GM19238 (cell line): ENCODE results near the gene AHSG.

ENCODE experiments used
- DNase-seq: peaks from one replicate; pipeline ENCODE4 v3.0.0; 2011; ENCODE audit warnings: low spot score; ENCODE audit not compliant: insufficient read length

AHSG gene

DNA sequence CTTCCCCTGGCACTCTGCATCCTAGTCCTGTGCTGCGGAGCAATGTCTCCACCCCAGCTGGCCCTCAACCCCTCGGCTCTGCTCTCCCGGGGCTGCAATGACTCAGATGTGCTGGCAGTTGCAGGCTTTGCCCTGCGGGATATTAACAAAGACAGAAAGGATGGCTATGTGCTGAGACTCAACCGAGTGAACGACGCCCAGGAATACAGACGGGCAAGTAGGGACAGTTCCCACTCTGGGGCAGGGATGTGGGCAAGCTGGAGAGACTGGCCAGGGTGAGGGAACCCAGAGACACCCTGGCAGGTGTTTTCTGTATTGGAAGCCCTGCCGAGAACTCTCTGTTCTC is 27.6 kb downstream of the AHSG start:
- no peak for DNase-seq

- no peak for DNase-seq
Measured at GRCh38 chr3:186640929-186641328, 28.1 kb downstream of the AHSG start.

DNA sequence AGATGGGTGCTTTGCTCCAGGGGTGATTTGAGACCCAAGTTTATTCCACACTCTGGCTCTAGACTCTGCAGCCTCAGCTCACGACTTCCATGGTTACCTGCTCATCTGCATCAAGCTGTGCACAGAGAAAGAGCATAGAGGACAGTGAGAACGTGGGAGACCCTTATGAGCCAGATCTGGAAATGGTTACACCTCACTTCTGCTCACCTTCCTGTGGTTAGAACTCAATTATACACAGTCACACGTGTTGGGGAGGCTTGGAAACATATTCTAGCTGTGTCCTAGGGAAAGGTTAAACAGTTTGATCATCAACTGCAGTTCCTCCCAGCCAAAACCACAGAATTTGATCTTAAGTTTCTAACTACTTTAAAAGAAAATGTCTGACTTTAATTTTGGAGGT is 29.2 kb downstream of the AHSG start:
- DNase-seq: no peak

- no peak for DNase-seq
Measured at GRCh38 chr3:186643493-186643892, 30.6 kb downstream of the AHSG start.

DNA sequence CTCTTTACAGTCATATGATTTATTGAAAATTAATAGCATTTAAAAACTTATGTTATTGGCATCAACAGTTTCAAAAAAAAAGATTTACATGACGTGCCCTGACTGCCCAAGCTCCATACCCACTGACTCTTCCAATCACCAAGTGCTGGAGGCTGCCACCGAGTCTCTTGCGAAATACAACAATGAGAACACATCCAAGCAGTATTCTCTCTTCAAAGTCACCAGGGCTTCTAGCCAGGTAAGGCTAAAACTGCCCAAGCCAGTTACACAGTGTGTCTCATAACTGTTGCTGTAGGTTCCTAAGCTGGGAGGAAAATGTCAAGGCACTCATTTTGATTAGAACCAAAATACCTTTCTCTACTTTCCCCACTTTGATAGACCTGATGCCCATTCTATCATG is 31.8 kb downstream of the AHSG start:
- no peak for DNase-seq

DNA sequence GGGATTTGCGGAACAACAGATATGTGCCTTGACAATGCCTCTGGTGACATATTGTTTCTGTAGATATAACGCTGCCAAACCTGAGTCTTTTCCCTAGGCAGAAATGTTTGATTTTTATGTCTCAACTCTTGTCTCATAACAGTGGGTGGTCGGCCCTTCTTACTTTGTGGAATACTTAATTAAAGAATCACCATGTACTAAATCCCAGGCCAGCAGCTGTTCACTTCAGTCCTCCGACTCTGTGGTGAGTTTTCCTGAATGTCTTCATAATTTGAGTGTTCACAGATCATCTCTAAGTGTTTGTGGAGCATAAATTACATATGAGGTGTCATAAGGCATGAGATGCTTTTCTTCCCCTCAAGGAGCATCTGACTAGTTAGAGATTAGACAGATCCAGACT is 33.2 kb downstream of the AHSG start:
- no peak for DNase-seq

- DNase-seq: no peak
Measured at GRCh38 chr3:186646841-186647240, 34.0 kb downstream of the AHSG start.

DNA sequence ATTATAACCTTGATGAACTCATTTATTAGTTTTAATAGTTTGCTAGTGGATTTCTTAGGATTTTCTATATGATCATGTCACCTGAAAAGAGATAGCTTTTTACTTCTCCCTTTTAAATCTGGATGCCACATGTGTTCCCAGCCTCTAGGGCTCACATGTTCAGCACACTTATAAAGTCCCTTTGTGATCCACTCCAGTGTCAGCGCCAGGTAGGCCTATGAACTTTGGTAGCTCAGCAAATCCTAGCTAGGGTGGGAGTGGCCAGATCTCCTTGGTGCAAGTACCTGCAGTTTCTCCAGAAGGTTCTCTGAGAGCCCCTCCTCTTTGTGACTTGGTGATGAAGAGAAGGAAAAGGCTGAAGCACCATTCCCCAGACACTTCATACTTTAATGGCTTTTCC is 36.0 kb downstream of the AHSG start:
- no peak for DNase-seq

- no peak for DNase-seq
Measured at GRCh38 chr3:186651678-186652215, 38.9 kb downstream of the AHSG start.

DNA sequence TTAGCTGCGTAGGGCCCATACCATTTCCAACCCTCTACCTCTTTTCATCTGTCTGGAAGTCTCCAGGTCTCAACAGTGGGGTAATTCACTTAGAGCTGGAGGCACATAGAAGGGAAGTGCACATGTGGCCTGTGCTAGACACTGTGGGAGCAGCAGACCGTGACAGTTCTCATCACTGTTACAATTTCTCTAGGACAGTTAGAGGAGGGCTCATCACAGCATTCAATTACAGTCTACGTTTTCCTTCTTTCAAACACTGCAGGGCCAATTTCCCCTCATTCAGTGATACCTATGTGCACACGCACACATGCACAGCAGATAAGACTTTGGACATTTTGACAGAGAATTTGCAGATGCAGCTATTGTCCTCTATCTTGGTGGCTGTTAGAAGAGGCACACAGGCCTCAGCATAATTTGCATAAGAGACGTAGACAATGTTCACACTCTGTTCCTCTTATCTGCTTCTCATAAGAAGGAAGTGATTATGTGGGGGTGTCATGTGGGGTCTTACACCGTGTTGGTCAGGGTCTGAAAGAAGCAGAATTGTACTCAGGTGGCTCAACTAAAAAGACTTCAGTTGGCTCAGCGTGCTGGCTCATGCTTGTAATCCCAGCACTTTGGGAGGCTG is 40.3 kb downstream of the AHSG start:
- peak; percentile 39 for DNase-seq

DNA sequence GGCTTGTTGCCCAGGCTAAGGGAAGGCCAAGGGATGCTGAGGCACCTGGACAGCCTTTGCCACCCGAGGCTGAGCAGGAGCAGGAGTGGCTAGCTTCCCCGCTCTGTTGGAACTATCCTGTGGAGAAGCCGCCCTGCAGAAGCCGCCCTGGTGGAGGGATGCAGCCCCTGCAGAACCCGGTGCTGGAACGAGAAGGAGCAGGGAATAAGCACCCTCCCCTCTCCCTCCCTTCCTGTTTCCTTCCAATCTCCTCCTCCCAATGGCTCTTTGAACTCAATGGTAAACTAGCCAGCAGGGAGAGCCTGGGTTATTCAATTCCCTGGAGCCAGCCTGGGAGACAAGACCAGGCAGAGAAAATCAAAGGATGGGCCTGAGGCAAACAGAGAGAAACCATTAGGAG is 41.1 kb downstream of the AHSG start:
- DNase-seq: no peak

DNA sequence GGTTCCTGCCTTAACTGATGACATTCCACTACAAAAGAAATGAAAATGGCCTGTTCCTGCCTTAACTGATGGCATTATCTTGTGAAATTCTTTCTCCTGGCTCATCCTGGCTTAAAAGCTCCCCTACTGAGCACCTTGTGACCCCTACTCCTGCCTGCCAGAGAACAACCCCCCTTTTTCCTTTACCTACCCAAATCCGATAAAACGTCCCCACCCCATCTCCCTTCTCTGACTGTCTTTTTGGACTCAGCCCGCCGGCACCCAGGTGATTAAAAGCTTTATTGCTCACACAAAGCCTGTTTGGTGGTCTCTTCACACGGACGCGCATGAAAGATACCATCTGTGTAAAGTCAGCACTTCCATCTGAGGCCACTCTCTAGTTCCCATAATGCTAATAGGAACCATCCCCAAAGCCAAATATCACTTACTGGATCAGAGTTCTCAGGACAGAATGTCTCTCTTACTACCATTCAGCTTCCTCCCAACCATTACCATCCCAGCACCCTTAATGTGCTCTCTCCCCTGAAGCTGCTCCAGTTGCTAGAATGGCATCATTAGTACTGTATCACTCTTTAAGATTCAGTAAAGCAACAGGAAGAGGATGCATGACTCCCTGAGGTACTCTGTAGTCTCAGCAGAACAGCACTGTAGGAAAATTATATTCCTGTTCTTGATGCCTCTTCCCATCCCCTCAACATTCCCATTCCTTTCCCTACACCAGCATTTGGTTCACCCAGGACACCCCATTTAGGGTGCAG is 50.7 kb downstream of the AHSG start:
- no peak for DNase-seq

GRCh38 chr3:186664119-186664495 is 51.2 kb downstream of the AHSG start:
- DNase-seq: no peak

GRCh38 chr3:186664506-186664905 is 51.6 kb downstream of the AHSG start:
- no peak for DNase-seq

DNA sequence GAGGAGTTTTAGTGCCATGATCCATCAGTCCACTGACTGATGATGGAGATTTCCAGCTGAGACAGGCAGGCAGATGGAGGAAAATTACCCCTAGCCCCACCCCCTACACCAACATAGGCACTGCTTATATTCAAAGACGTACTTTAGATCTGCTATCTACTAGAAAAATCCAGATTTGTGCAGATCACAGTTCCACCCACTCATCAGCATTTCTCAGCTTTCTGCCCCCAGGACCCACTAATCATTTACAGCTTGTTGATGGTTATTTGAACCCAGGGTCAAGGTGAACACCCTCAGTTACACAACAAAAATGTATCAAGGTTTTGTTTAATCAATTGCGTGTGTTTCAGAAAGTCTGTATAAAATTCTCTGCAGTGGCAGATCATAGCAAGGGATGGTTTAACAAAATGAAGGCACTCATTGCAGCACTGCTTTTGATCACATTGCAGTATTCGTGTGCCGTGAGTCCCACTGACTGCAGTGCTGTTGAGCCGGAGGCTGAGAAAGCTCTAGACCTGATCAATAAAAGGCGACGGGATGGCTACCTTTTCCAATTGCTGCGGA is 52.8 kb downstream of the AHSG start, which contains the start of gene HRG:
Gene HRG (plus strand): TSS at position 390 of the 564 bp plus-strand sequence. CDS start 18 bp downstream, at position 408.
- DNase-seq: no peak

DNA sequence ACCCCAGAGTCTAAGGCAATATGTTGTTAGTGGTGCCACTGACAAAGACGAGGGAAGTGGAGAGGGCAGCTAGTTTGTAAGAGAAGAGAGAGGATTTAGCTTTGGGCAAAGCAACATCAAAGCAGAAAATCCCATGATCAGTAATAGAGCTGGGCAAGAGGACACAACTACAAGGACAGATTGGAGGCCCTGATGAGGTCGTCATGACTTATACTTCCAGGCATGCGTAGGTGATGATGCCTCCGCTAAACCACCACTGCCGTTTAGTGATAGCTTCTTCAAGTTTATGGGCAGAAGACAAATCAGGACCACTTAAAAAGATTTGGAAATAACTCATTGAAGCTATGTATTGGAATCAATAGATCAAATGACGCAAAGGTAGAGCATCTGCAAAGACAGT is 55.6 kb downstream of the AHSG start:
- DNase-seq: no peak

DNA sequence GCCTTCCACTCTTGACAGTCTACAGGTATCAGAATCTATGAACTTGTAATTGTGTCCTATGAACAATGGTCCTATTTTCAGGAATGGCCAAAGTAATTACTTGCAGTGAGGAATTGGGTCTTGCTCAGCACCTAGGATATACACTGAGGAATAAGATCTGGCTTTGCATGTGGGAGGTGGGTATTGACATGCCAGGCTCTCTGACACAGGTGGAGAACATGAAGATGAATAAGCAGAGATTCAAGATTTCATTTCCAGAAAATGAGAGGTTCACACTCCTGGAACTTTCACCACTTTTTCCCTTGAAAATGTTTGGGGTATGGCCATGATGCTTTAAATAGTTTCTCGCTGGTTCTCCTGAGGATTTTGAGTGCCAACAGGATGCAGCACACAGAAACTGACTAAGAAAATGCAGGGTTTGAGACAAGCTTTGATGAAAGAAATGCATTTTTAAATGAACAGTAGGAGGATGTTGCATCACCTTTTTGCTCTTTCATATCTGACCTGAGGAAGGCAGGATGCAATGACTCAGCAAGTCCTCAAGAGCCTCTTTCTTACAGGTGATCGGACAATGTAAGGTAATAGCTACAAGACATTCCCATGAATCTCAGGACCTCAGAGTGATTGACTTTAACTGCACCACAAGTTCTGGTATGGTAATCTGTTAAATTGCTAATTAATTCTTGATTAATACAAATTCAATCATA is 56.7 kb downstream of the AHSG start:
- DNase-seq: no peak

DNA sequence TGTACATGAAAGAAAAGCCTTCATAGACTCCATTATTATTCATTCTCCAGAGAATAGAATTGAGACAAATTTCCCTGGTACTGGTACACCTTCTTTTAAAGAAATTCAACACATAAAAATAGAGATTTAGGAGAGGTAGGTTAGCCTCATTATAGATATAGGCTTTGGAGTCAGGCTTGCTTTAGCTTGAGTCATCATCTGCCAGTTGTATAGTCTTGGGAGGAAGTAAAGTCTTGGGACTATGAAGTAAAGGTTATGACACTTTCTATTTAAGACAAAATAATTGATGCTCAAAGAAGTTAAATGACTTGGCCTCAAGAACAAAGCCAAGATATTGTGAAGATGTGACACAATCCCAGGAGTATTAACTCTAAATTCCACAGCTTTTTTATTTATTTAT is 57.3 kb downstream of the AHSG start:
- DNase-seq: no peak
